ENCODE results near the gene JMJD8.

Gene JMJD8

DNA sequence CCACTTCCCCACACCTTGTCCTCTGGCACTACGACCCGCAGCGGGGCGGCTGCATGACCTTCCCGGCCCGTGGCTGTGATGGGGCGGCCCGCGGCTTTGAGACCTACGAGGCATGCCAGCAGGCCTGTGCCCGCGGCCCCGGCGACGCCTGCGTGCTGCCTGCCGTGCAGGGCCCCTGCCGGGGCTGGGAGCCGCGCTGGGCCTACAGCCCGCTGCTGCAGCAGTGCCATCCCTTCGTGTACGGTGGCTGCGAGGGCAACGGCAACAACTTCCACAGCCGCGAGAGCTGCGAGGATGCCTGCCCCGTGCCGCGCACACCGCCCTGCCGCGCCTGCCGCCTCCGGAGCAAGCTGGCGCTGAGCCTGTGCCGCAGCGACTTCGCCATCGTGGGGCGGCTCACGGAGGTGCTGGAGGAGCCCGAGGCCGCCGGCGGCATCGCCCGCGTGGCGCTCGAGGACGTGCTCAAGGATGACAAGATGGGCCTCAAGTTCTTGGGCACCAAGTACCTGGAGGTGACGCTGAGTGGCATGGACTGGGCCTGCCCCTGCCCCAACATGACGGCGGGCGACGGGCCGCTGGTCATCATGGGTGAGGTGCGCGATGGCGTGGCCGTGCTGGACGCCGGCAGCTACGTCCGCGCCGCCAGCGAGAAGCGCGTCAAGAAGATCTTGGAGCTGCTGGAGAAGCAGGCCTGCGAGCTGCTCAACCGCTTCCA is 50.6 kb downstream of the JMJD8 start:
- peaks cover 5% of the 10 kb centered on the region for H3K27me3 Mint-ChIP-seq (ENCODE audit: low read depth)
- H3K9me3 Mint-ChIP-seq: no peaks in the 10 kb centered on the region
- peaks cover 7% of the 10 kb centered on the region for H3K4me1 Mint-ChIP-seq (ENCODE audit: low read depth)
- H3K4me3 Mint-ChIP-seq: no peak overlapping the region
- no peaks in the 10 kb centered on the region for H3K36me3 Mint-ChIP-seq (ENCODE audit: low read depth)
- no peak overlapping the region for H3K27ac Mint-ChIP-seq

DNA sequence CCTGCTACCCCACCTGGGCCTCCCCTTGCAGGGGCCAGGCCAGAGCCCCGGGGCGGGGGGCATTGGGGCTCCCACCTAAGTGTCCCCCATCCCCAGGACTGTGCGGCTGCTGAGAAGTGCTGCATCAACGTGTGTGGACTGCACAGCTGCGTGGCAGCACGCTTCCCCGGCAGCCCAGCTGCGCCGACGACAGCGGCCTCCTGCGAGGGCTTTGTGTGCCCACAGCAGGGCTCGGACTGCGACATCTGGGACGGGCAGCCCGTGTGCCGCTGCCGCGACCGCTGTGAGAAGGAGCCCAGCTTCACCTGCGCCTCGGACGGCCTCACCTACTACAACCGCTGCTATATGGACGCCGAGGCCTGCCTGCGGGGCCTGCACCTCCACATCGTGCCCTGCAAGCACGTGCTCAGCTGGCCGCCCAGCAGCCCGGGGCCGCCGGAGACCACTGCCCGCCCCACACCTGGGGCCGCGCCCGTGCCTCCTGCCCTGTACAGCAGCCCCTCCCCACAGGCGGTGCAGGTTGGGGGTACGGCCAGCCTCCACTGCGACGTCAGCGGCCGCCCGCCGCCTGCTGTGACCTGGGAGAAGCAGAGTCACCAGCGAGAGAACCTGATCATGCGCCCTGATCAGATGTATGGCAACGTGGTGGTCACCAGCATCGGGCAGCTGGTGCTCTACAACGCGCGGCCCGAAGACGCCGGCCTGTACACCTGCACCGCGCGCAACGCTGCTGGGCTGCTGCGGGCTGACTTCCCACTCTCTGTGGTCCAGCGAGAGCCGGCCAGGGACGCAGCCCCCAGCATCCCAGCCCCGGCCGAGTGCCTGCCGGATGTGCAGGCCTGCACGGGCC is 51.4 kb downstream of the JMJD8 start:
- Mint-ChIP-seq H3K4me1 (ENCODE audit: low read depth) (peaks cover 7% of the 10 kb centered on the region), H3K9me3 (no peaks in the 10 kb centered on the region), H3K4me3 (no peak overlapping the region), H3K36me3 (ENCODE audit: low read depth) (no peaks in the 10 kb centered on the region), H3K27me3 (ENCODE audit: low read depth) (peaks cover 5% of the 10 kb centered on the region), H3K27ac (no peak overlapping the region)

DNA sequence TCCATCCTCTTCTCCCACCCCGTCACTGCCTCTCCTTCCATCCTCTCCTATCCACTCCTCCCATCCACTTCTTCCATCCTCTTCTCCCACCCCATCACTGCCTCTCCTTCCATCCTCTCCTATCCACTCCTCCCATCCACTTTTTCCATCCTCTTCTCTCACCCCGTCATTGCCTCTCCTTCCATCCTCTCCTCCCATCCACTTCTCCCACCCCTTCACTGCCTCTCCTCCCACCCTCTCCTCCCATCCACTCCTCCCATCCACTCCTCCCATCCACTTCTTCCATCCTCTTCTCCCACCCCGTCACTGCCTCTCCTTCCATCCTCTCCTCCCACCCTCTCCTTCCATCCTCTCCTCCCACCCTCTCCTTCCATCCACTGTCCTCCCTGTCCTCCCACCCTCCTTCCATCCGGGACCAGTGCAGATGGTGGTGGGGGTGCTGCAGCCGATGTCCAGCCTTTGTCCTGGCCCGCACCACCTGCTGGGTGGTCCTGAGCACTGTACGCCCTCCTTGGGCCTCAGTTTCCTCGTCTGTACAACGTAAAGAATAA is 52.3 kb downstream of the JMJD8 start:
- H3K27ac Mint-ChIP-seq: no peak overlapping the region
- H3K27me3 Mint-ChIP-seq (ENCODE audit: low read depth): peaks cover 5% of the 10 kb centered on the region
- H3K36me3 Mint-ChIP-seq (ENCODE audit: low read depth): no peaks in the 10 kb centered on the region
- no peak overlapping the region for H3K4me3 Mint-ChIP-seq
- H3K9me3 Mint-ChIP-seq: no peaks in the 10 kb centered on the region
- peaks cover 7% of the 10 kb centered on the region for H3K4me1 Mint-ChIP-seq (ENCODE audit: low read depth)

Measured in T-helper 1 cell treated with Interleukin-12 subunit alpha and Interleukin-12 subunit beta and Interleukin-4 antibody, amounts not matched to agents 30 μg/mL and 1 μg/mL, for 36 hours (primary cell).